ENCODE results near the gene CXXC4.

CXXC4 gene

DNA sequence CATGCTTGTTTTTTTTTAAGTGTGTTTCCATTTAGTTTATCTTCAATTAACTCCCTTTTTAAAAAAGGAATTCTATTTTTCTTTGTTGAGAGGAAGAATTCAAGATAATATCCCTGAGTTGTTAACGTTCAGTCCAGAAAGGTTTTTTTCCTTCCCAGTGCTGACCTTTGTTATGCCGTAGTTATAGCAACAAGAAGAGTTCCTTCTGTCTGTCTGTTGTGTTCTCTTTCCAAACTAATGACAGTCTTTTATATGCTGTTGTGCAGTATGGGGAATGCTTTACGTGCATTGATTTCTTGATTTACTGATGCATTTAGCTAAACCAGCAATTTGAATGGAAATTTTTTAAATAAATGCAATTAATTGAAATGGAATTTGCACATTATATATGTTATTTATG is 6.6 kb upstream of the CXXC4 start:
- no peak for TF ChIP-seq ISL1 (CRISPR knock-in tag; IDR thresholded peaks at IDR 0.05)
- no peak for TF ChIP-seq TCF4 (CRISPR knock-in tag; IDR thresholded peaks at IDR 0.05; ENCODE audit: borderline replicate concordance)
- TF ChIP-seq ZC3H10 (CRISPR knock-in tag; IDR thresholded peaks at IDR 0.05): no peak
- no peak for TF ChIP-seq ZNF70 (CRISPR knock-in tag; IDR thresholded peaks at IDR 0.05)
- TF ChIP-seq, protein P1, sequence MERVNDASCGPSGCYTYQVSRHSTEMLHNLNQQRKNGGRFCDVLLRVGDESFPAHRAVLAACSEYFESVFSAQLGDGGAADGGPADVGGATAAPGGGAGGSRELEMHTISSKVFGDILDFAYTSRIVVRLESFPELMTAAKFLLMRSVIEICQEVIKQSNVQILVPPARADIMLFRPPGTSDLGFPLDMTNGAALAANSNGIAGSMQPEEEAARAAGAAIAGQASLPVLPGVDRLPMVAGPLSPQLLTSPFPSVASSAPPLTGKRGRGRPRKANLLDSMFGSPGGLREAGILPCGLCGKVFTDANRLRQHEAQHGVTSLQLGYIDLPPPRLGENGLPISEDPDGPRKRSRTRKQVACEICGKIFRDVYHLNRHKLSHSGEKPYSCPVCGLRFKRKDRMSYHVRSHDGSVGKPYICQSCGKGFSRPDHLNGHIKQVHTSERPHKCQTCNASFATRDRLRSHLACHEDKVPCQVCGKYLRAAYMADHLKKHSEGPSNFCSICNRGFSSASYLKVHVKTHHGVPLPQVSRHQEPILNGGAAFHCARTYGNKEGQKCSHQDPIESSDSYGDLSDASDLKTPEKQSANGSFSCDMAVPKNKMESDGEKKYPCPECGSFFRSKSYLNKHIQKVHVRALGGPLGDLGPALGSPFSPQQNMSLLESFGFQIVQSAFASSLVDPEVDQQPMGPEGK (CRISPR knock-in tag; IDR thresholded peaks at IDR 0.05; ENCODE audit: borderline replicate concordance): no peak
- TF ChIP-seq, protein P2, sequence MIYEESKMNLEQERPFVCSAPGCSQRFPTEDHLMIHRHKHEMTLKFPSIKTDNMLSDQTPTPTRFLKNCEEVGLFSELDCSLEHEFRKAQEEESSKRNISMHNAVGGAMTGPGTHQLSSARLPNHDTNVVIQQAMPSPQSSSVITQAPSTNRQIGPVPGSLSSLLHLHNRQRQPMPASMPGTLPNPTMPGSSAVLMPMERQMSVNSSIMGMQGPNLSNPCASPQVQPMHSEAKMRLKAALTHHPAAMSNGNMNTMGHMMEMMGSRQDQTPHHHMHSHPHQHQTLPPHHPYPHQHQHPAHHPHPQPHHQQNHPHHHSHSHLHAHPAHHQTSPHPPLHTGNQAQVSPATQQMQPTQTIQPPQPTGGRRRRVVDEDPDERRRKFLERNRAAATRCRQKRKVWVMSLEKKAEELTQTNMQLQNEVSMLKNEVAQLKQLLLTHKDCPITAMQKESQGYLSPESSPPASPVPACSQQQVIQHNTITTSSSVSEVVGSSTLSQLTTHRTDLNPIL (CRISPR knock-in tag; IDR thresholded peaks at IDR 0.05; ENCODE audit: low read depth): no peak
- no peak for TF ChIP-seq ZNF8 (CRISPR knock-in tag; IDR thresholded peaks at IDR 0.05)
- TF ChIP-seq, protein P3, sequence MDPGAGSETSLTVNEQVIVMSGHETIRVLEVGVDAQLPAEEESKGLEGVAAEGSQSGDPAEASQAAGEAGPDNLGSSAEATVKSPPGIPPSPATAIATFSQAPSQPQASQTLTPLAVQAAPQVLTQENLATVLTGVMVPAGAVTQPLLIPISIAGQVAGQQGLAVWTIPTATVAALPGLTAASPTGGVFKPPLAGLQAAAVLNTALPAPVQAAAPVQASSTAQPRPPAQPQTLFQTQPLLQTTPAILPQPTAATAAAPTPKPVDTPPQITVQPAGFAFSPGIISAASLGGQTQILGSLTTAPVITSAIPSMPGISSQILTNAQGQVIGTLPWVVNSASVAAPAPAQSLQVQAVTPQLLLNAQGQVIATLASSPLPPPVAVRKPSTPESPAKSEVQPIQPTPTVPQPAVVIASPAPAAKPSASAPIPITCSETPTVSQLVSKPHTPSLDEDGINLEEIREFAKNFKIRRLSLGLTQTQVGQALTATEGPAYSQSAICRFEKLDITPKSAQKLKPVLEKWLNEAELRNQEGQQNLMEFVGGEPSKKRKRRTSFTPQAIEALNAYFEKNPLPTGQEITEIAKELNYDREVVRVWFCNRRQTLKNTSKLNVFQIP (CRISPR knock-in tag; IDR thresholded peaks at IDR 0.05; ENCODE audit: borderline replicate concordance, low read depth): no peak
- TF ChIP-seq ZNF565 (CRISPR knock-in tag; conservative IDR thresholded peaks at IDR 0.05; ENCODE audit: low read depth): no peak
- TF ChIP-seq TOX (CRISPR knock-in tag; IDR thresholded peaks at IDR 0.05; ENCODE audit: borderline replicate concordance): no peak
- TF ChIP-seq GLIS3 (CRISPR knock-in tag; IDR thresholded peaks at IDR 0.05): no peak
- no peak for TF ChIP-seq ZFP30 (CRISPR knock-in tag; IDR thresholded peaks at IDR 0.05)
- no peak for TF ChIP-seq BACH2 (CRISPR knock-in tag; IDR thresholded peaks at IDR 0.05; ENCODE audit: borderline replicate concordance)
- ATAC-seq: no peak

DNA sequence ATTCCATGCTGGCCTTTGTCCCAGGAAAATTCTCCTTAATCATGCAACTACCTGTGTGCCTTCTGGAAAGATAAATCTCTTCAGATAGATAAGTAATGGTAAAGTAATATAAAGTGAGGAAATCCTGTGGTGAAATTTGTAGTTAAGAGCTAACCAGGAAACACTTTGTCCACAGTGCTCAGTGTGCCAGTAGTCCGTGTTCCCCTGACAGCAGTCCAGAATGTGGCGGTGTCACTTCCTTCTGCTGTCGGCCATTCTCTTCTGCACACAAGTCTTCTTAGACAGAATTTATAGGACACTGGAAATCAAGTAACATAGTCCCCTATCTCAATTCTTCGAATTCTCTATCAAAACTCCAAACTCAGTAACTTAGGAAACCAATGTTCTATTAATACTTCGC is 5.7 kb upstream of the CXXC4 start:
- TF ChIP-seq ARNTL (CRISPR knock-in tag; IDR thresholded peaks at IDR 0.05; ENCODE audit: borderline replicate concordance, low read depth) (no peak), CSDC2 (CRISPR knock-in tag; IDR thresholded peaks at IDR 0.05) (no peak), TOX (CRISPR knock-in tag; IDR thresholded peaks at IDR 0.05; ENCODE audit: borderline replicate concordance) (no peak)
- no peak for ATAC-seq

DNA sequence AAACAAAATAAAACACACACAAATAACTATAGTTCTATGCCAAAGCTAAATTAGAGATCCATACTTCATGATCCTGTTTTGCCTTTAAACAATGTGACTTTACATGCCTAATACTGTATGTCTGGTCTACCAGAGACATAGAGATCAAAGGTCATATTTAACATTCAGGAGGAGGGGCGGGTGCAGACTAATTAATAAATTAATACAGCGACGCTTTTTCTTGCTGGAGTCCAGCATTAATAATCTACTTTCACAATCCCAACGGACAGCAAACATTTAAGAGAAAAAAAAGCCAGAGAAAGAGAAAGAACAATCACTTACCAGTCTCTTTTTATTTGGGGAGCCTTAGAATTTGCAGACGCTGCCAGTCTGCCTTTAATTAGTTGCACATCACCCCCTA is 509 bp downstream of the CXXC4 start:
- no peak for ATAC-seq
- TF ChIP-seq ZC3H10 (CRISPR knock-in tag; IDR thresholded peaks at IDR 0.05) (no peak), OSR1 (CRISPR knock-in tag; IDR thresholded peaks at IDR 0.05) (no peak), GLIS3 (CRISPR knock-in tag; IDR thresholded peaks at IDR 0.05) (no peak), ZNF70 (CRISPR knock-in tag; IDR thresholded peaks at IDR 0.05) (no peak), BACH2 (CRISPR knock-in tag; IDR thresholded peaks at IDR 0.05; ENCODE audit: borderline replicate concordance) (no peak), ISL1 (CRISPR knock-in tag; IDR thresholded peaks at IDR 0.05) (no peak), ESRRG (CRISPR knock-in tag; IDR thresholded peaks at IDR 0.05) (no peak), SNAI2 (CRISPR knock-in tag; IDR thresholded peaks at IDR 0.05) (no peak), RARB (CRISPR knock-in tag; IDR thresholded peaks at IDR 0.05) (no peak), CSDC2 (CRISPR knock-in tag; IDR thresholded peaks at IDR 0.05) (no peak), ARNTL (CRISPR knock-in tag; IDR thresholded peaks at IDR 0.05; ENCODE audit: borderline replicate concordance, low read depth) (no peak), ZNF565 (CRISPR knock-in tag; conservative IDR thresholded peaks at IDR 0.05; ENCODE audit: low read depth) (no peak), ZFP30 (CRISPR knock-in tag; IDR thresholded peaks at IDR 0.05) (no peak), PPARA (CRISPR knock-in tag; IDR thresholded peaks at IDR 0.05; ENCODE audit: borderline replicate concordance) (no peak), ZNF8 (CRISPR knock-in tag; IDR thresholded peaks at IDR 0.05) (no peak)
- TF ChIP-seq, protein P3 (CRISPR knock-in tag; IDR thresholded peaks at IDR 0.05; ENCODE audit: borderline replicate concordance, low read depth): no peak
- TF ChIP-seq, protein P2 (CRISPR knock-in tag; IDR thresholded peaks at IDR 0.05; ENCODE audit: low read depth): no peak
- TF ChIP-seq, protein P4, sequence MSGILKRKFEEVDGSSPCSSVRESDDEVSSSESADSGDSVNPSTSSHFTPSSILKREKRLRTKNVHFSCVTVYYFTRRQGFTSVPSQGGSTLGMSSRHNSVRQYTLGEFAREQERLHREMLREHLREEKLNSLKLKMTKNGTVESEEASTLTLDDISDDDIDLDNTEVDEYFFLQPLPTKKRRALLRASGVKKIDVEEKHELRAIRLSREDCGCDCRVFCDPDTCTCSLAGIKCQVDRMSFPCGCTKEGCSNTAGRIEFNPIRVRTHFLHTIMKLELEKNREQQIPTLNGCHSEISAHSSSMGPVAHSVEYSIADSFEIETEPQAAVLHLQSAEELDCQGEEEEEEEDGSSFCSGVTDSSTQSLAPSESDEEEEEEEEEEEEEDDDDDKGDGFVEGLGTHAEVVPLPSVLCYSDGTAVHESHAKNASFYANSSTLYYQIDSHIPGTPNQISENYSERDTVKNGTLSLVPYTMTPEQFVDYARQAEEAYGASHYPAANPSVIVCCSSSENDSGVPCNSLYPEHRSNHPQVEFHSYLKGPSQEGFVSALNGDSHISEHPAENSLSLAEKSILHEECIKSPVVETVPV (CRISPR knock-in tag; IDR thresholded peaks at IDR 0.05): no peak
- TF ChIP-seq, protein P5, sequence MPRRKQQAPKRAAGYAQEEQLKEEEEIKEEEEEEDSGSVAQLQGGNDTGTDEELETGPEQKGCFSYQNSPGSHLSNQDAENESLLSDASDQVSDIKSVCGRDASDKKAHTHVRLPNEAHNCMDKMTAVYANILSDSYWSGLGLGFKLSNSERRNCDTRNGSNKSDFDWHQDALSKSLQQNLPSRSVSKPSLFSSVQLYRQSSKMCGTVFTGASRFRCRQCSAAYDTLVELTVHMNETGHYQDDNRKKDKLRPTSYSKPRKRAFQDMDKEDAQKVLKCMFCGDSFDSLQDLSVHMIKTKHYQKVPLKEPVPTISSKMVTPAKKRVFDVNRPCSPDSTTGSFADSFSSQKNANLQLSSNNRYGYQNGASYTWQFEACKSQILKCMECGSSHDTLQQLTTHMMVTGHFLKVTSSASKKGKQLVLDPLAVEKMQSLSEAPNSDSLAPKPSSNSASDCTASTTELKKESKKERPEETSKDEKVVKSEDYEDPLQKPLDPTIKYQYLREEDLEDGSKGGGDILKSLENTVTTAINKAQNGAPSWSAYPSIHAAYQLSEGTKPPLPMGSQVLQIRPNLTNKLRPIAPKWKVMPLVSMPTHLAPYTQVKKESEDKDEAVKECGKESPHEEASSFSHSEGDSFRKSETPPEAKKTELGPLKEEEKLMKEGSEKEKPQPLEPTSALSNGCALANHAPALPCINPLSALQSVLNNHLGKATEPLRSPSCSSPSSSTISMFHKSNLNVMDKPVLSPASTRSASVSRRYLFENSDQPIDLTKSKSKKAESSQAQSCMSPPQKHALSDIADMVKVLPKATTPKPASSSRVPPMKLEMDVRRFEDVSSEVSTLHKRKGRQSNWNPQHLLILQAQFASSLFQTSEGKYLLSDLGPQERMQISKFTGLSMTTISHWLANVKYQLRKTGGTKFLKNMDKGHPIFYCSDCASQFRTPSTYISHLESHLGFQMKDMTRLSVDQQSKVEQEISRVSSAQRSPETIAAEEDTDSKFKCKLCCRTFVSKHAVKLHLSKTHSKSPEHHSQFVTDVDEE (CRISPR knock-in tag; IDR thresholded peaks at IDR 0.05): no peak
